Fibroblast of lung (primary cell): ENCODE measurements around the gene CABLES2. TPM values are rescaled to one million over a fixed set of nuclear protein-coding genes. Genes with fewer than 3 reads are reported as not detected.

Experiments
- DNase-seq, 2 donors: peaks; one replicate each; pipeline versions ENCODE4 v3.0.0 to v3.0.0-alpha.2; 2010; ENCODE audit warnings: low read depth in 2 of 2
- H2AFZ ChIP-seq: 2 replicates; pipeline ENCODE4 v1.5.1; 2012; ENCODE audit warnings: low read length, control low read depth, inconsistent platforms
- H3K27ac ChIP-seq: 2 replicates; pipeline ENCODE4 v1.5.1; 2011; ENCODE audit warnings: low read length, control low read depth; ENCODE audit not compliant: insufficient read depth
- H3K27me3 ChIP-seq: 2 replicates; pipeline ENCODE4 v1.5.1; 2011; ENCODE audit warnings: mild to moderate bottlenecking, low read length; ENCODE audit not compliant: control insufficient read depth, insufficient read depth
- H3K36me3 ChIP-seq: 2 replicates; pipeline ENCODE4 v1.5.1; 2011; ENCODE audit warnings: low read length; ENCODE audit not compliant: control insufficient read depth, insufficient read depth
- H3K4me1 ChIP-seq: 2 replicates; pipeline ENCODE4 v1.5.1; 2011; ENCODE audit warnings: low read length; ENCODE audit not compliant: control insufficient read depth, insufficient read depth; ENCODE audit errors: extremely low read depth
- H3K4me2 ChIP-seq: 2 replicates; pipeline ENCODE4 v1.5.1; 2011; ENCODE audit warnings: low read length, control low read depth; ENCODE audit not compliant: insufficient read depth; ENCODE audit errors: extremely low read depth
- H3K4me3 ChIP-seq, 4 experiments: fragments of 200-600 bp in 1 of 4; sonication (generic) in 1 of 4; replicated peaks in 1 of 4; 2 replicates each; pipeline ENCODE4 v1.5.1; 2011 to 2016; ENCODE audit warnings: low read length in 4 of 4, low read depth in 3 of 4, mild to moderate bottlenecking in 3 of 4, control low read depth in 2 of 4, inconsistent platforms in 1 of 4, mixed read lengths in 1 of 4; ENCODE audit not compliant: insufficient read depth in 1 of 4; ENCODE audit errors: control extremely low read depth in 1 of 4
- H3K79me2 ChIP-seq: 2 replicates; pipeline ENCODE4 v1.5.1; 2012; ENCODE audit warnings: mild to moderate bottlenecking, low read length, inconsistent platforms; ENCODE audit not compliant: control insufficient read depth, insufficient read depth
- H3K9ac ChIP-seq: 2 replicates; pipeline ENCODE4 v1.5.1; 2011; ENCODE audit warnings: mild to moderate bottlenecking, low read length, control low read depth; ENCODE audit not compliant: insufficient read depth
- H3K9me3 ChIP-seq: 2 replicates; pipeline ENCODE4 v1.5.1; 2012; ENCODE audit warnings: low read depth, low read length; ENCODE audit not compliant: control insufficient read depth, insufficient read depth
- H4K20me1 ChIP-seq: 2 replicates; pipeline ENCODE4 v1.5.1; 2011; ENCODE audit warnings: low read length; ENCODE audit not compliant: control insufficient read depth, insufficient read depth; ENCODE audit errors: extremely low read depth
- CTCF ChIP-seq, 2 donors: IDR thresholded peaks in 1 of 2; conservative IDR thresholded peaks in 1 of 2; 1 replicate in 1 of 2; 2 replicates in 1 of 2; pipeline ENCODE4 v1.5.1; 2011 to 2012; ENCODE audit warnings: low read length in 2 of 2, control low read depth in 1 of 2, inconsistent platforms in 1 of 2, low read depth in 1 of 2, mild to moderate bottlenecking in 1 of 2
- EZH2 ChIP-seq: IDR thresholded peaks from 2 replicates; pipeline ENCODE4 v1.5.1; 2012; ENCODE audit warnings: low read length, control low read depth, mild to moderate bottlenecking; ENCODE audit errors: missing control alignments
- polyA plus RNA-seq, 2 donors: library from polyadenylated mRNA; depleted of rRNA in 1 of 2; stranded (reverse) in 1 of 2; unstranded in 1 of 2; fragments of >200 nt; gene quantifications; 2 replicates each; pipeline ENCODE4 v1.2.1, GENCODE V29; 2011 to 2012; ENCODE audit warnings: missing spikeins in 1 of 2
- total RNA-seq: library from RNA; depleted of rRNA; stranded (reverse); fragments of >200 nt; gene quantifications from 2 replicates; pipeline ENCODE4 v1.2.1, GENCODE V29; 2014

CABLES2 gene
- total and polyA plus RNA-seq, 2 donors (not counting 1 experiment from before 2014, with no cell fraction given), result 0.66 to 2.9 TPM

GRCh38 chr20:62430866-62431447, 23.9 kb upstream of the CABLES2 start:
- no peaks in the 10 kb centered on the region for H3K4me1 ChIP-seq
- H3K79me2 ChIP-seq, result no peaks in the 10 kb centered on the region
- DNase-seq, result no peak
- H3K27ac ChIP-seq, result no peak overlapping the region
- no peak overlapping the region for H2AFZ ChIP-seq
- no peak overlapping the region for H3K4me2 ChIP-seq
- no peaks in the 10 kb centered on the region for H3K9me3 ChIP-seq
- H3K4me3 ChIP-seq, result no peak overlapping the region
- TF ChIP-seq CTCF (conservative IDR thresholded peaks at IDR 0.05 in 1 of 2, IDR thresholded peaks at IDR 0.05 in 1 of 2; ENCODE audit: low read depth in 1 of 2, low read length in 2 of 2) (no peak), EZH2 (no peak)
- H3K27me3 ChIP-seq, result peaks cover 30% of the 10 kb centered on the region
- H3K36me3 ChIP-seq, result no peaks in the 10 kb centered on the region
- no peaks in the 10 kb centered on the region for H4K20me1 ChIP-seq
- H3K9ac ChIP-seq, result no peak overlapping the region

GRCh38 chr20:62430311-62430853, 23.3 kb upstream of the CABLES2 start:
- peaks cover 26% of the 10 kb centered on the region for H3K27me3 ChIP-seq
- no peak for DNase-seq
- no peaks in the 10 kb centered on the region for H3K4me1 ChIP-seq
- H3K27ac ChIP-seq, result no peak overlapping the region
- H3K79me2 ChIP-seq, result no peaks in the 10 kb centered on the region
- no peak overlapping the region for H3K4me2 ChIP-seq
- TF ChIP-seq EZH2 (no peak), CTCF (conservative IDR thresholded peaks at IDR 0.05 in 1 of 2, IDR thresholded peaks at IDR 0.05 in 1 of 2; ENCODE audit: low read depth in 1 of 2, low read length in 2 of 2) (no peak)
- no peaks in the 10 kb centered on the region for H3K9me3 ChIP-seq
- no peaks in the 10 kb centered on the region for H4K20me1 ChIP-seq
- H3K9ac ChIP-seq, result no peak overlapping the region
- H3K36me3 ChIP-seq, result no peaks in the 10 kb centered on the region
- H3K4me3 ChIP-seq, result no peak overlapping the region
- no peak overlapping the region for H2AFZ ChIP-seq

DNA sequence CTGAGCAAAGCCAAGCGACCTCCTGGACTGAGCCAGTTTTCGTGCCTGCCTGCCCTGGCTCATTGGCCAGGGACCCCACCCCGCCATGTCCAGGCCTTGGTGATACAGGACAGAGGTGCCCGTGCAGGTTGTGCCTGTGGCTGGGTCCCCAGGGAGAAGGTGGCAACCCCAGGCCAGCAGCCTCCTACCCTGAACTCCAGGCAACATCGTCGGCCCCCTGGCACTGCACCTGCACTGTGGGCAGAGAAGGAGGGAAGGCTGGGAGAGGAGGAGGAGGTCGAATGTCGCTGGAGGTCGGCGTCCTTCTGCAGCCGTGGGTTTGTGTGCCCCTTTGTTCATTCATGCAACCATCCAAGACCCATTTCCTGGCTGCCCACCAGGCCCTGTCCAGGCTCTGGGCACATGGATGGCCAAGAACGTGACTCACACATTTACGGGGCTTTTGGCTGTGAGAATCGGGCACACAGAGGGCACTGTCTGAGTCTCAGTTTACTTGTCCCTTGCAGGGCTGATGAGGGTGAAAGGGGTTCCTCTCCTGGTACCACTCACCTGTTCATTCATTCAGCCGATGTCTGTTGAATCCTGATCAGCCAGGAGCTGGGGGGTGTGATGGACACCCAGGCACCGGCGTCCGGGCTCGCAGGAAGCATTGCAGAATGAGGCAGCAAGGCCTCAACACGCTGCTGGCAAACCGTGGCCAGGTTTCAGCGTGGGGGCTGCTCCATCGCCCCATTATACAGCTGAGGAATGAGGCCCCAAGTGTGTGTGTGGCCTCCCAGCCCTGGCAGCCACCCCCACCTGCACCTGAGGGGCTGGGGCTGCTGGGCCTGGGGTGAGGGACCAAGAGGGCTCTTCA, 22.6 kb upstream of the CABLES2 start:
- TF ChIP-seq CTCF (conservative IDR thresholded peaks at IDR 0.05 in 1 of 2, IDR thresholded peaks at IDR 0.05 in 1 of 2; ENCODE audit: low read depth in 1 of 2, low read length in 2 of 2) (no peak), EZH2 (no peak)
- Histone ChIP-seq H2AFZ (no peak overlapping the region), H3K9me3 (no peaks in the 10 kb centered on the region), H3K4me1 (no peaks in the 10 kb centered on the region), H4K20me1 (no peaks in the 10 kb centered on the region), H3K4me2 (no peak overlapping the region), H3K27me3 (peaks cover 20% of the 10 kb centered on the region), H3K36me3 (no peaks in the 10 kb centered on the region), H3K79me2 (no peaks in the 10 kb centered on the region), H3K9ac (no peak overlapping the region), H3K4me3 (no peak overlapping the region), H3K27ac (no peak overlapping the region)
- no peak for DNase-seq
